ENCODE measurements around the gene BLCAP. TPM values are rescaled to one million over a fixed set of nuclear protein-coding genes. Genes with fewer than 3 reads are reported as not detected.
A peak's percentile ranks its signal among the peaks of the same experiment; 100 is the strongest.
"Not testable (repeated sequence)": the region's sequence is repeated elsewhere in the genome, so short reads cannot be mapped to it uniquely, and the experiment has no call there.

Gene BLCAP
- total RNA-seq, 5 donors from 2014 or later (not counting 1 experiment from before 2014, with no cell fraction given) = 62.5 to 82.6 (median 80.6) TPM

- Histone ChIP-seq H3K27me3 (replicated peaks in 1 of 2; ENCODE audit: control insufficient read depth in 2 of 2, extremely low read depth in 1 of 2, insufficient read depth in 2 of 2, low read length in 1 of 2) (no peaks in the 10 kb centered on the region), H3K4me1 (ENCODE audit: control insufficient read depth in 1 of 2, extremely low read depth in 1 of 2, insufficient read depth in 2 of 2, low read length in 2 of 2) (no peaks in the 10 kb centered on the region), H3K36me3 (ENCODE audit: control insufficient read depth in 2 of 2, extremely low read depth in 1 of 2, insufficient read depth in 1 of 2, low read length in 1 of 2) (peaks cover 0 to 4% of the 10 kb centered on the region in 2 donors), H3K4me3 (ENCODE audit: control insufficient read depth in 1 of 2, extremely low read depth in 1 of 2, low read length in 1 of 2) (no peak overlapping the region), H3K9me3 (no peaks in the 10 kb centered on the region), H3K27ac (ENCODE audit: low read length) (no peak overlapping the region)
- WGBS (ENCODE audit: insufficient coverage) = 98% methylated on average over 5 of the region's 5 CpGs
- Mint-ChIP-seq H3K4me3 (no peak overlapping the region), H3K27me3 (peaks cover 0 to 2% of the 10 kb centered on the region in 2 donors), H3K36me3 (peaks cover 55% of the 10 kb centered on the region), H3K27ac (no peak overlapping the region), H3K4me1 (no peaks in the 10 kb centered on the region), H3K9me3 (no peaks in the 10 kb centered on the region)
- DNase-seq = peak in 1 of 35 experiments; percentile 4
- ChIA-PET POLR2A (no interaction called here), CTCF (no interaction called here)
- ATAC-seq (replicated peaks in 1 of 4) = no peak
These were observed 32.9 kb downstream of the BLCAP start for GRCh38 chr20:37494796-37495195.

DNA sequence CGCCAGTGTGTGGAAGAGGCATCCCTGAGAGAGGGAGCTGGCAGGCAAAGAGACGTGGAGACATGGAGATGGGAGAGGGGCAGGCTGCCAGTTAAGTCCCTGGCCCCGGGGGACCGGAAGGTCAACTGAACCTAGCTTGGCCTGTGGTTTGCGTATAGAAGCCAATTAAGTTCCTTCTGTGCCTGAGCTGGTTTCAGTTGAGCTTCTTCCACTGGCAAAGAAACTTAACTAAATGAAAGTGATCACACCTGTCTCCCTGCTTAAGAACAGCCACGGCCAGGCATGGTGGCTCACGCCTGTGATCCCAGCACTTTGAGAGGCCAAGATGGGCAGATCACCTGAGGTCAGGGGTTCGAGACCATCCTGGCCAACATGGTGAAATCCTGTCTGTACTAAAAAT is 33.4 kb downstream of the BLCAP start:
- no peak overlapping the region for H3K27ac Mint-ChIP-seq
- no peaks in the 10 kb centered on the region for H3K27me3 ChIP-seq (replicated peaks in 1 of 2; ENCODE audit: control insufficient read depth in 2 of 2, extremely low read depth in 1 of 2, insufficient read depth in 2 of 2, low read length in 1 of 2)
- POLR2A ChIA-PET = no interaction called here
- no peaks in the 10 kb centered on the region for H3K4me1 Mint-ChIP-seq
- no peaks in the 10 kb centered on the region for H3K9me3 ChIP-seq
- peaks cover 0 to 4% of the 10 kb centered on the region in 2 donors for H3K36me3 ChIP-seq (ENCODE audit: control insufficient read depth in 2 of 2, extremely low read depth in 1 of 2, insufficient read depth in 1 of 2, low read length in 1 of 2)
- WGBS (ENCODE audit: insufficient coverage) = 81% methylated on average over 7 of the region's 8 CpGs
- no peaks in the 10 kb centered on the region for H3K9me3 Mint-ChIP-seq
- no peak overlapping the region for H3K4me3 ChIP-seq (ENCODE audit: control insufficient read depth in 1 of 2, extremely low read depth in 1 of 2, low read length in 1 of 2)
- H3K4me1 ChIP-seq (ENCODE audit: control insufficient read depth in 1 of 2, extremely low read depth in 1 of 2, insufficient read depth in 2 of 2, low read length in 2 of 2) = no peaks in the 10 kb centered on the region
- peak in 1 of 35 experiments; percentile 9 for DNase-seq
- no peak overlapping the region for H3K4me3 Mint-ChIP-seq
- H3K27me3 Mint-ChIP-seq = peaks cover 0 to 2% of the 10 kb centered on the region in 2 donors
- no peak for ATAC-seq (replicated peaks in 1 of 4)
- CTCF ChIA-PET = no interaction called here
- H3K36me3 Mint-ChIP-seq = peaks cover 55% of the 10 kb centered on the region
- H3K27ac ChIP-seq (ENCODE audit: low read length) = no peak overlapping the region

- WGBS (ENCODE audit: insufficient coverage) = 69% methylated on average over 2 of the region's 2 CpGs
- Histone ChIP-seq H3K27me3 (replicated peaks in 1 of 2; ENCODE audit: control insufficient read depth in 2 of 2, extremely low read depth in 1 of 2, insufficient read depth in 2 of 2, low read length in 1 of 2) (no peaks in the 10 kb centered on the region), H3K4me1 (ENCODE audit: control insufficient read depth in 1 of 2, extremely low read depth in 1 of 2, insufficient read depth in 2 of 2, low read length in 2 of 2) (no peaks in the 10 kb centered on the region), H3K4me3 (ENCODE audit: control insufficient read depth in 1 of 2, extremely low read depth in 1 of 2, low read length in 1 of 2) (no peak overlapping the region), H3K36me3 (ENCODE audit: control insufficient read depth in 2 of 2, extremely low read depth in 1 of 2, insufficient read depth in 1 of 2, low read length in 1 of 2) (peaks cover 0 to 4% of the 10 kb centered on the region in 2 donors), H3K27ac (ENCODE audit: low read length) (no peak overlapping the region), H3K9me3 (no peaks in the 10 kb centered on the region)
- Mint-ChIP-seq H3K4me3 (no peak overlapping the region), H3K36me3 (peaks cover 45% of the 10 kb centered on the region), H3K4me1 (no peaks in the 10 kb centered on the region), H3K27me3 (peaks cover 0 to 2% of the 10 kb centered on the region in 2 donors), H3K9me3 (no peaks in the 10 kb centered on the region), H3K27ac (no peak overlapping the region)
- CTCF ChIA-PET = no interaction called here
- DNase-seq = peak in 1 of 35 experiments; percentile 0
- no peak for ATAC-seq (replicated peaks in 1 of 4)
- POLR2A ChIA-PET = no interaction called here
These were observed 34.7 kb downstream of the BLCAP start for GRCh38 chr20:37492945-37493344.

DNA sequence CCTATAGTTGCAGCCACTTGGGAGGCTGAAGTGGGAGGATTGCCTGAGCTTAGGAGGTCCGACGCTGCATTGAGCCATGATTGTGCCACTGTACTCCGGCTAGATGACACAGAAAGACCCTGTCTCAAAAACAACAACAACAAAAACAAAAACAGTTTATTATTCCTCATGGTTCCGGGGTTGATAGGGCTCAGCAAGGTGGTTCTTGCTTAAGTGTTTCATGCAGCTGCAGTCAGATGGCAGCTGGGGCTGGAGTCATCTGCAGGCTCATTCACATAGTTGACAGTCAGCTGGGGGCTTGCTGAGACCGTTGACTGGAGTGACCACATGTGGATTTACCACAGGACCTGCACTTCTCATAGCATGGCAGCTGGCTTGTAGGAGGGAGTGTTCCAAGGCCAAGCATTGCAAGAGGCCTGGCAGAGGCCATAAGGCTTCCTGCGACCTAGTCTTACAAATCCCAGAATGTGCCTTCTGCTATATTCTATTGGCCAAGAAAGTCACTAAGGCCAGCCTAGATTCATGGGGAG is 35.5 kb downstream of the BLCAP start:
- Mint-ChIP-seq H3K27me3 (peaks cover 0 to 2% of the 10 kb centered on the region in 2 donors), H3K4me1 (no peaks in the 10 kb centered on the region), H3K27ac (no peak overlapping the region), H3K36me3 (peaks cover 43% of the 10 kb centered on the region), H3K9me3 (no peaks in the 10 kb centered on the region), H3K4me3 (no peak overlapping the region)
- Histone ChIP-seq H3K4me3 (ENCODE audit: control insufficient read depth in 1 of 2, extremely low read depth in 1 of 2, low read length in 1 of 2) (no peak overlapping the region), H3K4me1 (ENCODE audit: control insufficient read depth in 1 of 2, extremely low read depth in 1 of 2, insufficient read depth in 2 of 2, low read length in 2 of 2) (no peaks in the 10 kb centered on the region), H3K36me3 (ENCODE audit: control insufficient read depth in 2 of 2, extremely low read depth in 1 of 2, insufficient read depth in 1 of 2, low read length in 1 of 2) (peaks cover 0 to 4% of the 10 kb centered on the region in 2 donors), H3K27me3 (replicated peaks in 1 of 2; ENCODE audit: control insufficient read depth in 2 of 2, extremely low read depth in 1 of 2, insufficient read depth in 2 of 2, low read length in 1 of 2) (no peaks in the 10 kb centered on the region), H3K9me3 (no peaks in the 10 kb centered on the region), H3K27ac (ENCODE audit: low read length) (no peak overlapping the region)
- peak in 1 of 35 experiments; percentile 5 for DNase-seq
- ATAC-seq (replicated peaks in 1 of 4) = no peak
- WGBS (ENCODE audit: insufficient coverage) = 83% methylated on average over 2 of the region's 6 CpGs
- POLR2A ChIA-PET = no interaction called here
- CTCF ChIA-PET = no interaction called here

- CTCF ChIA-PET = no interaction called here
- no peaks in the 10 kb centered on the region for H3K9me3 ChIP-seq
- H3K27ac Mint-ChIP-seq = no peak overlapping the region
- H3K4me1 Mint-ChIP-seq = no peaks in the 10 kb centered on the region
- ATAC-seq (replicated peaks in 1 of 4) (no peak), DNase-seq (no peak)
- H3K27me3 Mint-ChIP-seq = peaks cover under 1 to 2% of the 10 kb centered on the region in 2 donors
- H3K9me3 Mint-ChIP-seq = no peaks in the 10 kb centered on the region
- H3K4me1 ChIP-seq (ENCODE audit: control insufficient read depth in 1 of 2, extremely low read depth in 1 of 2, insufficient read depth in 2 of 2, low read length in 2 of 2) = no peaks in the 10 kb centered on the region
- no peak overlapping the region for H3K4me3 ChIP-seq (ENCODE audit: control insufficient read depth in 1 of 2, extremely low read depth in 1 of 2, low read length in 1 of 2)
- H3K4me3 Mint-ChIP-seq = no peak overlapping the region
- POLR2A ChIA-PET = no interaction called here
- H3K27me3 ChIP-seq (replicated peaks in 1 of 2; ENCODE audit: control insufficient read depth in 2 of 2, extremely low read depth in 1 of 2, insufficient read depth in 2 of 2, low read length in 1 of 2) = no peaks in the 10 kb centered on the region
- H3K36me3 Mint-ChIP-seq = peaks cover 39% of the 10 kb centered on the region
- WGBS (ENCODE audit: insufficient coverage) = 87% methylated on average over 5 of the region's 7 CpGs
- no peak overlapping the region for H3K27ac ChIP-seq (ENCODE audit: low read length)
- H3K36me3 ChIP-seq (ENCODE audit: control insufficient read depth in 2 of 2, extremely low read depth in 1 of 2, insufficient read depth in 1 of 2, low read length in 1 of 2) = peaks cover 0 to 4% of the 10 kb centered on the region in 2 donors
These were observed 36.9 kb downstream of the BLCAP start for GRCh38 chr20:37490663-37491350.

DNA sequence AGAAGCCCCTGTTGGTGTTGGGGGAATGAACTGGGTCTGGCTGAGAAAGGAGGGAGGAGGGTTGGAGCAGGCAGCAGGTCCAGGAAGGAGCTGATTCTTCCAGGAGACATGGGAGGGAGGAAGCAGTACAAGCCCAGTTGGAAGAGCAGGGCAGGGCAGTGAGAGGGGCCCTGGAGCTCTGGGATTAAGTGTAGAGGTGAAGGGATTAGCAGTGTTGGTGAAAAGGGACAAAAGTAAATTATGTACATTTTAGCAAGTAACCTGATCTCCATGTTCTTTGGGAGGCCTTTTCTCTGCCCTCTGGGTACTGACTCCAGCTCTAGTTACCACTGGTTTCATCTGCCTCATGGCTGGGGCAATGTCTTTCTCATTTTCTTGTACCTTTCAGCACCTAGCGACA is 41.5 kb downstream of the BLCAP start:
- H3K4me3 ChIP-seq (ENCODE audit: control insufficient read depth in 1 of 2, extremely low read depth in 1 of 2, low read length in 1 of 2); POLR2A ChIA-PET; H3K4me3 Mint-ChIP-seq; ATAC-seq (replicated peaks in 1 of 4); H3K27me3 Mint-ChIP-seq; H3K36me3 ChIP-seq (ENCODE audit: control insufficient read depth in 2 of 2, extremely low read depth in 1 of 2, insufficient read depth in 1 of 2, low read length in 1 of 2); H3K27ac Mint-ChIP-seq; H3K4me1 ChIP-seq (ENCODE audit: control insufficient read depth in 1 of 2, extremely low read depth in 1 of 2, insufficient read depth in 2 of 2, low read length in 2 of 2); H3K27ac ChIP-seq (ENCODE audit: low read length); DNase-seq; CTCF ChIA-PET; H3K4me1 Mint-ChIP-seq; H3K9me3 ChIP-seq; H3K27me3 ChIP-seq (replicated peaks in 1 of 2; ENCODE audit: control insufficient read depth in 2 of 2, extremely low read depth in 1 of 2, insufficient read depth in 2 of 2, low read length in 1 of 2); H3K36me3 Mint-ChIP-seq; H3K9me3 Mint-ChIP-seq: not testable (repeated sequence)
- 83% methylated on average over 1 of the region's 1 CpG for WGBS (ENCODE audit: insufficient coverage)

All from T-cell (primary cell).